Adrenal gland (tissue), 12 donors: ENCODE data around the gene TCP11L2. TPM values are rescaled to one million over a fixed set of nuclear protein-coding genes. Genes with fewer than 3 reads are reported as not detected.

Experiments
- DNase-seq, 7 donors: peaks; one replicate each; pipeline ENCODE4 v3.0.0-alpha.2; 2019 to 2020
- H3K27ac ChIP-seq, 5 donors: fragments of 200-600 bp; sonication (generic) in 4 of 5; 1 replicate in 3 of 5; 2 replicates in 2 of 5; pipeline versions ENCODE4 v1.5.1 to v1.8.0; 2016 to 2020; ENCODE audit warnings: mild to moderate bottlenecking in 1 of 5
- H3K27me3 ChIP-seq: fragments of 200-600 bp; 2 replicates; pipeline ENCODE4 v1.8.0; 2021
- H3K36me3 ChIP-seq, 2 donors: fragments of 200-600 bp; replicated peaks in 1 of 2; 1 replicate in 1 of 2; 2 replicates in 1 of 2; pipeline versions ENCODE4 v1.5.1 to v1.8.0; 2018 to 2022
- H3K4me1 ChIP-seq, 2 donors: fragments of 200-600 bp; replicated peaks in 1 of 2; 1 replicate in 1 of 2; 2 replicates in 1 of 2; pipeline versions ENCODE4 v1.5.1 to v1.8.0; 2018 to 2021
- H3K4me3 ChIP-seq, 4 donors: fragments of 200-600 bp; sonication (generic) in 3 of 4; one replicate each; pipeline ENCODE4 v1.5.1; 2016 to 2018
- H3K9me3 ChIP-seq, 3 donors: fragments of 200-600 bp; sonication (generic) in 1 of 3; replicated peaks in 1 of 3; 1 replicate in 2 of 3; 2 replicates in 1 of 3; pipeline versions ENCODE4 v1.5.1 to v1.8.0; 2016 to 2021
- POLR2A ChIP-seq, 2 donors: fragments of 450-650 bp; IDR thresholded peaks; one replicate each; pipeline ENCODE4 v1.6.1; 2017; ENCODE audit warnings: antibody characterized with exemption in 2 of 2, mild to moderate bottlenecking in 2 of 2, moderate library complexity in 1 of 2
- WGBS, 4 donors: extraction: QIAGEN DNeasy Blood & Tissue Kit in 2 of 4; methylation state at CpG; one replicate each; pipeline versions ENCODE4 v1.1.5 to v1.1.7; 2013 to 2017; 5-methylcytosine and 5-hydroxymethylcytosine counted together
- intact Hi-C, 2 donors: fragments of 100-400 bp; cut with DNase I; formaldehyde crosslinking; loops; one replicate each; pipeline versions ENCODE4 v1.14.1 to v1.15.0; 2022 to 2023
- polyA plus RNA-seq, 3 donors: library from polyadenylated mRNA; stranded (reverse); fragments of 200-250 nt in 2 of 3; fragments of 350-450 nt in 1 of 3; fragmentation: Illumina TruSeq in 1 of 3; extraction: RNeasy Lipid Tissue Mini Kit (QIAGEN cat#74804) in 1 of 3; gene quantifications; one replicate each; pipeline ENCODE4 v1.2.3, GENCODE V29; 2013 to 2014
- total RNA-seq, 9 donors: library from RNA; depleted of rRNA in 4 of 9; stranded (reverse); fragments of >200 nt in 4 of 9; fragments of 120-200 nt in 1 of 9; fragmentation: NEBNext Ultra II Directional in 1 of 9; extraction: Animal tissue kit (Norgen Biotek cat#: 25700) in 1 of 9; gene quantifications; one replicate each; pipeline versions ENCODE4 v1.1.0 to v1.2.4, GENCODE V29; 2013 to 2023
- TF ChIP-seq, protein P1 (sequence below), 6 experiments: fragments of 450-650 bp in 4 of 6; fragments of 200-600 bp in 2 of 6; sonication (generic) in 1 of 6; IDR thresholded peaks; 1 replicate in 5 of 6; 2 replicates in 1 of 6; pipeline versions ENCODE4 v1.5.1 to v1.8.0; 2016 to 2021; ENCODE audit warnings: antibody characterized with exemption in 6 of 6, mild to moderate bottlenecking in 2 of 6, moderate library complexity in 1 of 6
- donor health status: healthy with polysubstance abuse.
- donor health status: Bipolar disorder and iron deficiency.
- donor health status: DM: yes; HTN: yes; CAD: no.
- donor health status: DM: no; HTN: no; CAD: no.
- donor health status: DM: no; HTN: no; CAD: no.
- donor health status: DM: yes; HTN: yes; CAD: no.

The TCP11L2 gene
- total and polyA plus RNA-seq, 12 donors, result 2.3 to 70.4 (median 37.5) TPM

DNA sequence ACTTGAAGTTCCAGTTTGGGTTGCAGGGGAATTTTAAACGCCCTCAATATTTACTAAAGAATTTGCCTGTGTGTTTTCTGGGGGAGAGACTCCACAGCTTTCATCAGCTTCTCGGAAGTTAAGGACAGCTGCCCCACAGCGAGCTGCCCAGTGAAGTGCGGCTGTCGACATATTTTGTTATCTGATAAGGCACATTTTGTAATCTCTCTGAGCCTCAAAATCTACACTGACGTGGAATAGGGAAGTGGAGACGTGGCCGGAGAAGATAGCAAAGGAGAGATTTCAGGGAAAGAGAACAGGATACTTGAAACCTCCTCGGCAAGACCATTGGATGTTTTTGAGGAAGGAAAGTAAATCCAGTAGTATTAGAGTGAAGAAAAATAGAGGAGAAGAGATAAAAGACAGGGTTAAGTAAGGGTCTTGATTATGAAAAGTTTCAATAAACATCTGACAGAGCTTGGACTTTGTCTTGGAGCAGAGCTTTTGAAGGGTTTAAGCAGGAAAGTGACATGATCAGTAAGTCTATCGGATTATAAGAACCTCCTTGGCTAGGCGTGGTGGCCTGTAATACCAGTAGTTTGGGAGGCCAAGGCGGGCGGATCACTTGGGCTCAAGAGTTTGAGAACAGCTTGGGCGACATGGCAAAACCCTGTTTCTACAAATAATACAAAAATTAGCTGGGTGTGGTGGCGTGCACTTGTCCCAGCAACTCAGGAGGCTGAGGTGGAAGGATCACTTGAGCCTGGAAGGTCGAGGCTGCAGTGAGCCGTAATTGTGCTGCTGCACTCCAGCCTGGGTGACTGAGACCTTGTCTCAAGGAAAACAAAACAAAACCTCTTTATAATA, 56.1 kb downstream of the TCP11L2 start:
- intact Hi-C loops, result loop anchor here in 1 of 2 donors (10.0 kb wide), 1 partner anchor 54 kb away; the partner anchor contains the start of gene TCP11L2
- DNase-seq, result peak in 5 of 7 donors; percentile 61 to 81 (median 69)
- peak overlapping the region in 3 of 4 donors; percentile 64 to 80 (median 70) for H3K4me3 ChIP-seq

DNA sequence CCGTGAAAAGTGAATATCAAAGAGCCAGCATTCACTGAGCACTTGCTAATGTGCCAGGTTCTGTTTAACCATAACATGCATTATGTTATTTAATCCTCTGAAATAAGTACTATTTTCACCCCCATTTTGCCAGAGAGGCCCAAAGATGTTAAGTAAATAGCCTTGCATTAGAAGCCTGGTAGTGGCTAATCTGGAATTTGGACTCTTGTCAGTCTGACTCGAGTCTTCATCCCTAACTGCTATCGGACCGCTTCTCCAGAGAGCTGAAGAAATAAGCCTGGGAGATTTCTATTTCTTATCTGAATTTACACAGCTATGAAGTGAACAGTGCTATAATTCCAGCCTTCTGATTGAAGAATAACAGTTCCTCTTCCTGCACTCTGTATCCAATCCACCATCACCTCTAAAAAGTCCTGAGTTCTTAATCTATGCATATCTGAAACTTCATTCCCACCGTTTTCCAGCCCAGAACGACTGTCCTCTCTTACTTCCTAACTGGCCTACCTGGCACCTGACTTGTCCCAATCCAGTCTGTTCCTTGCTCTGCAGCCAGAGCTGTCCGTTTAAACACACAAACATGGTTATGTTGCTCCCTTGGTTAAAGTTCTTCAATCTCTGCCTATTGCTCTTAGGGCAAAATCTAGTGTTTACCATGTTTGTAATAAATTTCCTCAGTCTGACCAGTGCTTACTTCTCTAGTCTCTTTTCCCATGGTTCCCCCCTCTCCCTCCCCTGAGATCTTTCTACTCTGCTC, 57.3 kb downstream of the TCP11L2 start:
- 79 to 93% (median 87%) methylated on average over 7 of the region's 7 CpGs for WGBS, 4 donors
- Histone ChIP-seq H3K9me3 (no peaks in the 10 kb centered on the region), H3K4me3 (no peak overlapping the region), H3K4me1 (peaks cover 16 to 23% of the 10 kb centered on the region in 2 donors), H3K27me3 (no peaks in the 10 kb centered on the region), H3K36me3 (no peaks in the 10 kb centered on the region), H3K27ac (peak overlapping the region in 2 of 5 donors; percentile 15 to 96)
- TF ChIP-seq, protein P1, sequence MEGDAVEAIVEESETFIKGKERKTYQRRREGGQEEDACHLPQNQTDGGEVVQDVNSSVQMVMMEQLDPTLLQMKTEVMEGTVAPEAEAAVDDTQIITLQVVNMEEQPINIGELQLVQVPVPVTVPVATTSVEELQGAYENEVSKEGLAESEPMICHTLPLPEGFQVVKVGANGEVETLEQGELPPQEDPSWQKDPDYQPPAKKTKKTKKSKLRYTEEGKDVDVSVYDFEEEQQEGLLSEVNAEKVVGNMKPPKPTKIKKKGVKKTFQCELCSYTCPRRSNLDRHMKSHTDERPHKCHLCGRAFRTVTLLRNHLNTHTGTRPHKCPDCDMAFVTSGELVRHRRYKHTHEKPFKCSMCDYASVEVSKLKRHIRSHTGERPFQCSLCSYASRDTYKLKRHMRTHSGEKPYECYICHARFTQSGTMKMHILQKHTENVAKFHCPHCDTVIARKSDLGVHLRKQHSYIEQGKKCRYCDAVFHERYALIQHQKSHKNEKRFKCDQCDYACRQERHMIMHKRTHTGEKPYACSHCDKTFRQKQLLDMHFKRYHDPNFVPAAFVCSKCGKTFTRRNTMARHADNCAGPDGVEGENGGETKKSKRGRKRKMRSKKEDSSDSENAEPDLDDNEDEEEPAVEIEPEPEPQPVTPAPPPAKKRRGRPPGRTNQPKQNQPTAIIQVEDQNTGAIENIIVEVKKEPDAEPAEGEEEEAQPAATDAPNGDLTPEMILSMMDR (IDR thresholded peaks at IDR 0.05), result no peak
- intact Hi-C loops, result loop anchor here in 1 of 2 donors (10.0 kb wide), 1 partner anchor 55 kb away; the partner anchor contains the start of gene TCP11L2
- no peak for DNase-seq

More for the DNA sequence above, 56.1 kb downstream of the TCP11L2 start:
- Histone ChIP-seq H3K27me3 (no peaks in the 10 kb centered on the region), H3K9me3 (no peaks in the 10 kb centered on the region), H3K36me3 (no peaks in the 10 kb centered on the region), H3K4me1 (peaks cover 16 to 23% of the 10 kb centered on the region in 2 donors), H3K27ac (peak overlapping the region; percentile 57 to 96 (median 93))
- TF ChIP-seq POLR2A (IDR thresholded peaks at IDR 0.05), result no peak
- TF ChIP-seq, protein P1 (IDR thresholded peaks at IDR 0.05), result no peak
- 32 to 35% (median 33%) methylated on average over 17 of the region's 17 CpGs for WGBS, 4 donors

DNA sequence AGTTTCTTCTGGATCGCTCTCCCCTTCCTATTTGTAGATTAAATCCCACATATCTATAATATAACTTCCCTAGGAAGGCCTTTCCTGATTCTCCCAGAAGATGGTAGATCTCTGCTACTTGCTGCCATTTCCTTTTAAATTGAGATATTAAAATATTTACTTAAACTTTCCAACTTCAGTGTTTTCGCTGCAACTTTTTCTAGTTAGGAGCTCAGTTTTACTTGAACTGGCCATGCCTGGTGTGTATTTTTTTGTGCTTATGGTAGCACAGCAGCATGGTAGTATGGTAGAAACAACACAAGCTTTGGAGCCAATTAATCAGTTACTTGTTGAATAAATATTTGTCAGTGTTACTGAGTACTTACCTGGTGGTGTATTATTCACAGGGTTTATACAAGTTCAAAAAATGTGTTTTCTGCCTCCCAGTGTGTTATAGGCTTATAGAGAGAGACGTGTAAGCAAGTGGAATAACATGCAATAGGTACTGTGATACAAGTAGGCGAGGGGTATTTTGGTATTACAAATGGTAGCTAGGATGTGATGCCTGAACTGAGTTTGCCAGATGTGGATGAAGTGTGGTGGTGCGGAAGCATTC, 58.0 kb downstream of the TCP11L2 start:
- no peaks in the 10 kb centered on the region for H3K36me3 ChIP-seq
- TF ChIP-seq, protein P1 (IDR thresholded peaks at IDR 0.05), result no peak
- no peak for TF ChIP-seq POLR2A (IDR thresholded peaks at IDR 0.05)
- H3K27ac ChIP-seq, result no peak overlapping the region
- no peak overlapping the region for H3K4me3 ChIP-seq
- peaks cover 16 to 23% of the 10 kb centered on the region in 2 donors for H3K4me1 ChIP-seq
- DNase-seq, result no peak
- H3K27me3 ChIP-seq, result no peaks in the 10 kb centered on the region
- intact Hi-C loops, result no loop called here
- no peaks in the 10 kb centered on the region for H3K9me3 ChIP-seq
- WGBS, 4 donors, result 95 to 96% (median 96%) methylated on average over 5 of the region's 5 CpGs

DNA sequence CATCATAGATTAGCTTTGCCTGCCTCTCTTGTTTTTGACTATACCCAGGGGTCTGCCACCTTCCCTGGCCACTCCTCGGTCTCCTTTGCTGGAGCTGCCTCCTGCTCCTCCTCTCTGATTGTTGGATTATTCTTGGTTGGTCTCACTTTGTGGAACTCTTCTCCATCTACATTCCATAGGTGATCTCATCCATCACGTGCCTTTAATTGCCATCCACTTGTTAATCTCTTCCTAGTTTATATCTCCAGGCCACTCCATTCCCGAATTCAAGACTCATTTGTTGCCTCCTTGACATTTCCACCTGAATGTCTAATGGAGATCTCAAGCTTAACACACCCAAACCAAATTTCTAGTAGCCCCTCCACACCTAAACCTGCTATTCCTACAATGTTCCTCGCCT, 60.4 kb downstream of the TCP11L2 start:
- DNase-seq, result no peak
- Histone ChIP-seq H3K4me1 (peaks cover 9 to 15% of the 10 kb centered on the region in 2 donors), H3K9me3 (no peaks in the 10 kb centered on the region), H3K4me3 (no peak overlapping the region), H3K27me3 (no peaks in the 10 kb centered on the region), H3K27ac (no peak overlapping the region), H3K36me3 (no peaks in the 10 kb centered on the region)
- TF ChIP-seq POLR2A (IDR thresholded peaks at IDR 0.05), result no peak
- TF ChIP-seq, protein P1 (IDR thresholded peaks at IDR 0.05), result no peak
- intact Hi-C loops, result no loop called here
- 92 to 97% (median 95%) methylated on average over 4 of the region's 4 CpGs for WGBS, 4 donors
